ENCODE data around the gene FAT1. TPM values are rescaled to one million over a fixed set of nuclear protein-coding genes. Genes with fewer than 3 reads are reported as not detected.

FAT1 gene
- total and polyA plus RNA-seq, 9 of the 15 experiments (the other 6 are each of a cell fraction or from before 2014, with no cell fraction given): 6.0 to 38.4 (median 21.4) TPM

DNA sequence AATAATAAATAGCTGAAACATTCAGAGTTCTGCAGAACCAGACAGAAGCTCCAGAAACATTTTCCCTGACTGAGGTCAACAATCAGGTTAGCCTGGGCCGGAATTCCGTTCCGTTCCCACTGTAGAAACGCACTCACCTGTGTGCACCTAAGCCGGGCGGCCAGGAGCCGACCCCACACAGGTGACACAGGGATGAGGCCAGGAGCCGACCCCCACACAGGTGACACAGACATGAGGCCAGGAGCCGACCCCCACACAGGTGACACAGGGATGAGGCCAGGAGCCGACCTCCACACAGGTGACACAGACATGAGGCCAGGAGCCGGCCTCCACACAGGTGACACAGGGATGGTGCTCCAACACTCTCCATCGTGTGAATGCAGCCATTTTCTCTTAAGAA, 21.9 kb downstream of the FAT1 start:
- Histone ChIP-seq H3K9ac (ENCODE audit: insufficient read depth in 1 of 2, low read depth in 2 of 2, low read length in 2 of 2) (no peak overlapping the region), H4K20me1 (replicated peaks; ENCODE audit: control insufficient read depth, insufficient read depth, low read length) (no peaks in the 10 kb centered on the region), H3K4me2 (ENCODE audit: insufficient read depth, low read length) (no peak overlapping the region), H3K27me3 (ENCODE audit: control insufficient read depth in 2 of 2, insufficient read depth in 2 of 2, low read length in 2 of 2) (no peaks in the 10 kb centered on the region), H3K4me3 (no peak overlapping the region), H3K4me1 (replicated peaks in 1 of 2; ENCODE audit: control insufficient read depth in 2 of 2, insufficient read depth in 2 of 2, low read length in 2 of 2) (peaks cover 0 to 5% of the 10 kb centered on the region in 2 experiments; a peak in 2 of 5 replicates), H3K79me2 (ENCODE audit: control insufficient read depth, insufficient read depth, low read length) (no peaks in the 10 kb centered on the region), H3K9me1 (ENCODE audit: control insufficient read depth, insufficient read depth, low read length) (no peaks in the 10 kb centered on the region), H3K9me3 (replicated peaks; ENCODE audit: control insufficient read depth, insufficient read depth, low read depth, low read length) (no peaks in the 10 kb centered on the region), H3K36me3 (ENCODE audit: control insufficient read depth, insufficient read depth, low read length) (peaks cover 5% of the 10 kb centered on the region; the same call in 1 of the 3 replicates), H3K27ac (ENCODE audit: extremely low read depth, low read depth, low read length) (no peak overlapping the region), H2AFZ (ENCODE audit: low read depth, low read length) (no peak overlapping the region)
- ATAC-seq (no peak), FAIRE-seq (no peak), DNase-seq (ENCODE audit: extremely low read depth in 1 of 4, low spot score in 3 of 4) (no peak)
- intact Hi-C loops (cut with micrococcal nuclease) (no loop called here), in situ Hi-C loops (cut with MboI) (no loop called here)
- POLR2A ChIA-PET: no interaction called here
- no TSS peak for BruUV-seq (replicated peaks)
- CTCF ChIA-PET (ENCODE audit: low intra/inter-chr PET ratio): no interaction called here
- TF ChIP-seq BCL6 (CRISPR knock-in tag; IDR thresholded peaks at IDR 0.05): no peak
- no peak for TF ChIP-seq ZNF23 (CRISPR knock-in tag; IDR thresholded peaks at IDR 0.05)
- TF ChIP-seq ZC3H4 (CRISPR knock-in tag; IDR thresholded peaks at IDR 0.05; ENCODE audit: borderline replicate concordance): no peak
- 46% methylated on average over 11 of the region's 12 CpGs for WGBS (ENCODE audit: insufficient coverage, low coverage, missing lambda C conversion rate)

DNA sequence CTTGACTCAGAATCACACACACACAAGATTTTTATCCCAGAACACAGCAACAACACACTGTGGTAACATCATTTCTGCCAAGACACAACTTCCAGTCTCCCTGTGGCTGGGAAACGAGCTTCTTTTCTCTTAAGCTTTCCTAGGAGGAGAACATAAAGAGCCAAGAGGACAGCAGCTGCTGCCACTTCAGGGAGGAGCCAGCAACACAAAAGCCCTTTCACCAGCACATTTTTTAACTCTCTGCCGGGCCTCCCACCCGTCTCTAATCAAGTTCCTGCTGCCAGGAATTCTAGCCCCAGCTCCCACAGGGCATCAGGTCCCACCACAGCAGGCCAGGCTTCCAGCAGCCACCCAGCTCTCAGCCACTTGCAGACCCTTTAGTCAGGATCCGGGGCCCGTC, 22.4 kb downstream of the FAT1 start:
- CTCF ChIA-PET (ENCODE audit: low intra/inter-chr PET ratio): no interaction called here
- intact Hi-C loops (cut with micrococcal nuclease) (no loop called here), in situ Hi-C loops (cut with MboI) (no loop called here)
- H3K36me3 ChIP-seq (ENCODE audit: control insufficient read depth, insufficient read depth, low read length): peaks cover 2% of the 10 kb centered on the region; the same call in 1 of the 3 replicates
- 41% methylated on average over 5 of the region's 5 CpGs for WGBS (ENCODE audit: insufficient coverage, low coverage, missing lambda C conversion rate)
- no peaks in the 10 kb centered on the region for H3K9me1 ChIP-seq (ENCODE audit: control insufficient read depth, insufficient read depth, low read length)
- no peaks in the 10 kb centered on the region for H3K9me3 ChIP-seq (replicated peaks; ENCODE audit: control insufficient read depth, insufficient read depth, low read depth, low read length)
- H3K9ac ChIP-seq (ENCODE audit: insufficient read depth in 1 of 2, low read depth in 2 of 2, low read length in 2 of 2): no peak overlapping the region
- ATAC-seq: no peak
- DNase-seq (ENCODE audit: extremely low read depth in 1 of 4, low spot score in 3 of 4): no peak
- POLR2A ChIA-PET: interaction anchor here (0.7 kb wide), 1 partner anchor 55 kb away, joined by 3 read pairs; no protein-coding TSS in a partner anchor
- FAIRE-seq: no peak
- no TSS peak for BruUV-seq (replicated peaks)
- no peak overlapping the region for H3K27ac ChIP-seq (ENCODE audit: extremely low read depth, low read depth, low read length)
- H3K4me3 ChIP-seq: no peak overlapping the region
- H3K27me3 ChIP-seq (ENCODE audit: control insufficient read depth in 2 of 2, insufficient read depth in 2 of 2, low read length in 2 of 2): no peaks in the 10 kb centered on the region
- no peaks in the 10 kb centered on the region for H3K79me2 ChIP-seq (ENCODE audit: control insufficient read depth, insufficient read depth, low read length)
- H2AFZ ChIP-seq (ENCODE audit: low read depth, low read length): no peak overlapping the region
- no peaks in the 10 kb centered on the region for H4K20me1 ChIP-seq (replicated peaks; ENCODE audit: control insufficient read depth, insufficient read depth, low read length)
- peaks cover 0 to 5% of the 10 kb centered on the region in 2 experiments; a peak in 2 of 5 replicates for H3K4me1 ChIP-seq (replicated peaks in 1 of 2; ENCODE audit: control insufficient read depth in 2 of 2, insufficient read depth in 2 of 2, low read length in 2 of 2)
- H3K4me2 ChIP-seq (ENCODE audit: insufficient read depth, low read length): no peak overlapping the region
- TF ChIP-seq LEF1 (IDR thresholded peaks at IDR 0.05): no peak
- no peak for TF ChIP-seq ZNF121 (CRISPR knock-in tag; conservative IDR thresholded peaks at IDR 0.05)
- TF ChIP-seq ELF1 (tag; IDR thresholded peaks at IDR 0.05): no peak
- TF ChIP-seq TARDBP (IDR thresholded peaks at IDR 0.05): no peak
- TF ChIP-seq HSF4 (CRISPR knock-in tag; IDR thresholded peaks at IDR 0.05; ENCODE audit: borderline replicate concordance): no peak
- TF ChIP-seq, protein P1, sequence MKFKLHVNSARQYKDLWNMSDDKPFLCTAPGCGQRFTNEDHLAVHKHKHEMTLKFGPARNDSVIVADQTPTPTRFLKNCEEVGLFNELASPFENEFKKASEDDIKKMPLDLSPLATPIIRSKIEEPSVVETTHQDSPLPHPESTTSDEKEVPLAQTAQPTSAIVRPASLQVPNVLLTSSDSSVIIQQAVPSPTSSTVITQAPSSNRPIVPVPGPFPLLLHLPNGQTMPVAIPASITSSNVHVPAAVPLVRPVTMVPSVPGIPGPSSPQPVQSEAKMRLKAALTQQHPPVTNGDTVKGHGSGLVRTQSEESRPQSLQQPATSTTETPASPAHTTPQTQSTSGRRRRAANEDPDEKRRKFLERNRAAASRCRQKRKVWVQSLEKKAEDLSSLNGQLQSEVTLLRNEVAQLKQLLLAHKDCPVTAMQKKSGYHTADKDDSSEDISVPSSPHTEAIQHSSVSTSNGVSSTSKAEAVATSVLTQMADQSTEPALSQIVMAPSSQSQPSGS (CRISPR knock-in tag; IDR thresholded peaks at IDR 0.05): no peak
- TF ChIP-seq MTA3 (IDR thresholded peaks at IDR 0.05; ENCODE audit: borderline replicate concordance): no peak
- no peak for TF ChIP-seq ZNF133 (CRISPR knock-in tag; IDR thresholded peaks at IDR 0.05)
- no peak for TF ChIP-seq ZNF239 (CRISPR knock-in tag; IDR thresholded peaks at IDR 0.05)
- no peak for TF ChIP-seq ATF1 (CRISPR knock-in tag; IDR thresholded peaks at IDR 0.05)
- TF ChIP-seq ATF1 (tag; IDR thresholded peaks at IDR 0.05): no peak
- no peak for TF ChIP-seq ARHGAP35 (IDR thresholded peaks at IDR 0.05; ENCODE audit: partially characterized antibody)
- no peak for TF ChIP-seq EZH2 (IDR thresholded peaks at IDR 0.05; ENCODE audit: borderline replicate concordance, low read depth, low read length)
- TF ChIP-seq, protein P2, sequence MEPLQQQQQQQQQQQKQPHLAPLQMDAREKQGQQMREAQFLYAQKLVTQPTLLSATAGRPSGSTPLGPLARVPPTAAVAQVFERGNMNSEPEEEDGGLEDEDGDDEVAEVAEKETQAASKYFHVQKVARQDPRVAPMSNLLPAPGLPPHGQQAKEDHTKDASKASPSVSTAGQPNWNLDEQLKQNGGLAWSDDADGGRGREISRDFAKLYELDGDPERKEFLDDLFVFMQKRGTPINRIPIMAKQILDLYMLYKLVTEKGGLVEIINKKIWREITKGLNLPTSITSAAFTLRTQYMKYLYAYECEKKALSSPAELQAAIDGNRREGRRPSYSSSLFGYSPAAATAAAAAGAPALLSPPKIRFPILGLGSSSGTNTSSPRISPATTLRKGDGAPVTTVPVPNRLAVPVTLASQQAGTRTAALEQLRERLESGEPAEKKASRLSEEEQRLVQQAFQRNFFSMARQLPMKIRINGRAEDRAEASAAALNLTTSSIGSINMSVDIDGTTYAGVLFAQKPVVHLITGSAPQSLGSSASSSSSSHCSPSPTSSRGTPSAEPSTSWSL (CRISPR knock-in tag; IDR thresholded peaks at IDR 0.05; ENCODE audit: borderline replicate concordance): no peak
